Measurements from ENCODE around the gene CD93. TPM values are rescaled to one million over a fixed set of nuclear protein-coding genes. Genes with fewer than 3 reads are reported as not detected.

CD93 gene
- total RNA-seq, 4 donors from 2014 or later, result 6.3 to 14.3 (median 7.9) TPM

GRCh38 chr20:23065266-23066201, 20.6 kb downstream of the CD93 start:
- Histone ChIP-seq H3K36me3 (no peaks in the 10 kb centered on the region), H3K4me1 (peaks cover 0 to 14% (median 7%) of the 10 kb centered on the region in 4 donors), H3K27ac (no peak overlapping the region), H3K4me3 (no peak overlapping the region), H3K9me3 (no peaks in the 10 kb centered on the region), H3K27me3 (no peaks in the 10 kb centered on the region)
- 48 to 54% methylated on average over 4 to 9 of the region's 9 CpGs for WGBS, 2 donors (ENCODE audit: low coverage in 1 of 2)
- in situ Hi-C loops (cut with MboI; ENCODE audit: low pct_ligation_motif_present in 1 of 4, low pct_unique_long_range_greater_than_20kb in 1 of 4, low sequenced_read_pairs in 3 of 4), result no loop called here
- no peak for DNase-seq
- intact Hi-C loops (cut with DNase I; ENCODE audit: low total_unique reads), result no loop called here
- TF ChIP-seq POLR2A (IDR thresholded peaks at IDR 0.05) (no peak), POLR2AphosphoS5 (IDR thresholded peaks at IDR 0.05) (no peak), CTCF (IDR thresholded peaks at IDR 0.05) (no peak), EP300 (IDR thresholded peaks at IDR 0.05; ENCODE audit: low read depth) (no peak)

- in situ Hi-C loops (cut with MboI; ENCODE audit: low pct_ligation_motif_present in 1 of 4, low pct_unique_long_range_greater_than_20kb in 1 of 4, low sequenced_read_pairs in 3 of 4) (no loop called here), intact Hi-C loops (cut with DNase I; ENCODE audit: low total_unique reads) (no loop called here)
- Histone ChIP-seq H3K4me3 (no peak overlapping the region), H3K27me3 (no peaks in the 10 kb centered on the region), H3K36me3 (no peaks in the 10 kb centered on the region), H3K4me1 (peaks cover 5 to 23% (median 7%) of the 10 kb centered on the region in 4 donors), H3K9me3 (no peaks in the 10 kb centered on the region), H3K27ac (no peak overlapping the region)
- WGBS, 2 donors (ENCODE audit: low coverage in 1 of 2), result 44 to 59% methylated on average over 2 of the region's 2 CpGs
- DNase-seq, result no peak
- TF ChIP-seq EP300 (IDR thresholded peaks at IDR 0.05; ENCODE audit: low read depth) (no peak), POLR2A (IDR thresholded peaks at IDR 0.05) (no peak), CTCF (IDR thresholded peaks at IDR 0.05) (no peak), POLR2AphosphoS5 (IDR thresholded peaks at IDR 0.05) (no peak)
These were observed 22.5 kb downstream of the CD93 start for GRCh38 chr20:23063581-23063980.

GRCh38 chr20:23063168-23063567, 23.0 kb downstream of the CD93 start:
- 72 to 93% methylated on average over 3 of the region's 3 CpGs for WGBS, 2 donors (ENCODE audit: low coverage in 1 of 2)
- in situ Hi-C loops (cut with MboI; ENCODE audit: low pct_ligation_motif_present in 1 of 4, low pct_unique_long_range_greater_than_20kb in 1 of 4, low sequenced_read_pairs in 3 of 4), result no loop called here
- TF ChIP-seq EP300 (IDR thresholded peaks at IDR 0.05; ENCODE audit: low read depth) (no peak), POLR2AphosphoS5 (IDR thresholded peaks at IDR 0.05) (no peak), POLR2A (IDR thresholded peaks at IDR 0.05) (no peak)
- no peaks in the 10 kb centered on the region for H3K36me3 ChIP-seq
- H3K4me1 ChIP-seq, result peaks cover 5 to 23% (median 7%) of the 10 kb centered on the region in 4 donors
- no peak overlapping the region for H3K4me3 ChIP-seq
- intact Hi-C loops (cut with DNase I; ENCODE audit: low total_unique reads), result no loop called here
- no peak overlapping the region for H3K27ac ChIP-seq
- DNase-seq, result no peak
- no peaks in the 10 kb centered on the region for H3K27me3 ChIP-seq
- H3K9me3 ChIP-seq, result no peaks in the 10 kb centered on the region

- in situ Hi-C loops (cut with MboI; ENCODE audit: low pct_ligation_motif_present in 1 of 4, low pct_unique_long_range_greater_than_20kb in 1 of 4, low sequenced_read_pairs in 3 of 4) (no loop called here), intact Hi-C loops (cut with DNase I; ENCODE audit: low total_unique reads) (no loop called here)
- DNase-seq, result no peak
- Histone ChIP-seq H3K27me3 (no peaks in the 10 kb centered on the region), H3K4me1 (peaks cover 5 to 23% (median 7%) of the 10 kb centered on the region in 4 donors), H3K27ac (peak overlapping the region; percentile 35 to 71 (median 42)), H3K4me3 (no peak overlapping the region), H3K9me3 (no peaks in the 10 kb centered on the region), H3K36me3 (no peaks in the 10 kb centered on the region)
- no peak for TF ChIP-seq EP300 (IDR thresholded peaks at IDR 0.05; ENCODE audit: low read depth)
- TF ChIP-seq CTCF (IDR thresholded peaks at IDR 0.05), result no peak
- TF ChIP-seq POLR2AphosphoS5 (IDR thresholded peaks at IDR 0.05), result no peak
- TF ChIP-seq POLR2A (IDR thresholded peaks at IDR 0.05), result no peak
These were observed 23.5 kb downstream of the CD93 start for GRCh38 chr20:23062632-23063031.

Data from transverse colon (tissue), 4 donors.